H1 (cell line): Measurements from ENCODE around the gene LRPAP1.

Experiments
- ATF3 ChIP-seq: IDR thresholded peaks from 2 replicates; pipeline ENCODE4 v1.6.1; 2011; ENCODE audit warnings: low read depth, mild to moderate bottlenecking, low read length; ENCODE audit not compliant: insufficient read depth
- BRCA1 ChIP-seq: IDR thresholded peaks from 2 replicates; pipeline ENCODE4 v1.6.1; 2012; ENCODE audit warnings: low read depth, low read length, improper control_type of control experiment
- CTCF ChIP-seq, 3 experiments: IDR thresholded peaks; 1 replicate in 2 of 3; 2 replicates in 1 of 3; pipeline versions ENCODE4 v1.5.1 to v1.6.1; 2011; ENCODE audit warnings: low read length in 3 of 3, mild to moderate bottlenecking in 3 of 3, inconsistent platforms in 2 of 3, low read depth in 1 of 3, moderate library complexity in 1 of 3; ENCODE audit not compliant: insufficient read depth in 1 of 3; ENCODE audit errors: control extremely low read depth in 1 of 3
- EP300 ChIP-seq, 2 experiments: IDR thresholded peaks; 1 replicate in 1 of 2; 2 replicates in 1 of 2; pipeline ENCODE4 v1.6.1; 2011 to 2012; ENCODE audit warnings: low read depth in 2 of 2, low read length in 2 of 2, mild to moderate bottlenecking in 2 of 2, borderline replicate concordance in 1 of 2, inconsistent platforms in 1 of 2, moderate library complexity in 1 of 2
- JUN ChIP-seq: IDR thresholded peaks from 2 replicates; pipeline ENCODE4 v1.6.1; 2011; ENCODE audit warnings: low read depth, mild to moderate bottlenecking, improper control_type of control experiment, low read length
- SP2 ChIP-seq: IDR thresholded peaks from 2 replicates; pipeline ENCODE4 v1.6.1; 2012; ENCODE audit warnings: mild to moderate bottlenecking, low read length, inconsistent platforms
- TAF1 ChIP-seq: IDR thresholded peaks from 2 replicates; pipeline ENCODE4 v1.6.1; 2011; ENCODE audit warnings: mild to moderate bottlenecking, low read depth, low read length
- USF2 ChIP-seq: IDR thresholded peaks from 2 replicates; pipeline ENCODE4 v1.6.1; 2011; ENCODE audit warnings: low read length, improper control_type of control experiment
- YY1 ChIP-seq: IDR thresholded peaks from 2 replicates; pipeline ENCODE4 v1.6.1; 2011; ENCODE audit warnings: low read depth, mild to moderate bottlenecking, low read length
- ZNF274 ChIP-seq: IDR thresholded peaks from 2 replicates; pipeline ENCODE4 v1.7.0; 2012; ENCODE audit warnings: low read length, borderline replicate concordance; ENCODE audit errors: extremely low read depth

- no peak for TF ChIP-seq CTCF (IDR thresholded peaks at IDR 0.05; ENCODE audit: control extremely low read depth in 1 of 3, insufficient read depth in 1 of 3, low read depth in 1 of 3, low read length in 3 of 3)
- no peak for TF ChIP-seq JUN
- TF ChIP-seq TAF1: no peak
- TF ChIP-seq ZNF274: no peak
- TF ChIP-seq ATF3: no peak
- no peak for TF ChIP-seq EP300 (IDR thresholded peaks at IDR 0.05; ENCODE audit: borderline replicate concordance in 1 of 2, low read depth in 2 of 2, low read length in 2 of 2)
- TF ChIP-seq USF2: no peak
- TF ChIP-seq SP2: no peak
- TF ChIP-seq BRCA1: no peak
- no peak for TF ChIP-seq YY1
Observed at GRCh38 chr4:3523628-3524221, 8.5 kb downstream of the LRPAP1 start.
